Chondrocyte (in vitro differentiated cells): ENCODE data around the gene SBF2. TPM values are rescaled to one million over a fixed set of nuclear protein-coding genes. Genes with fewer than 3 reads are reported as not detected.

Experiments
- DNase-seq: peaks from one replicate; pipeline ENCODE4 v3.0.0; 2021; ENCODE audit warnings: mixed read lengths, low spot score
- H3K27ac Mint-ChIP-seq: one replicate; pipeline ENCODE4 v1.8.0; 2021; ENCODE audit warnings: mild to moderate bottlenecking, moderate library complexity, mixed read lengths; ENCODE audit not compliant: unreplicated experiment
- H3K27me3 Mint-ChIP-seq: 2 replicates; pipeline ENCODE4 v1.8.0; 2021; ENCODE audit warnings: low read depth, mixed read lengths
- H3K36me3 Mint-ChIP-seq: 2 replicates; pipeline ENCODE4 v1.8.0; 2021; ENCODE audit warnings: low read depth, mixed read lengths
- H3K4me1 Mint-ChIP-seq: 2 replicates; pipeline ENCODE4 v1.8.0; 2021; ENCODE audit warnings: low read depth, mild to moderate bottlenecking, mixed read lengths
- H3K4me3 Mint-ChIP-seq: one replicate; pipeline ENCODE4 v1.8.0; 2021; ENCODE audit warnings: mild to moderate bottlenecking, moderate library complexity, mixed read lengths; ENCODE audit not compliant: unreplicated experiment
- H3K9me3 Mint-ChIP-seq: 2 replicates; pipeline ENCODE4 v1.8.0; 2021; ENCODE audit warnings: low read depth, mixed read lengths
- CTCF ChIP-seq: fragments of 200-600 bp; sonication (generic); IDR thresholded peaks from 2 replicates; pipeline ENCODE4 v1.5.0; 2021; ENCODE audit warnings: antibody characterized with exemption, mild to moderate bottlenecking, moderate library complexity
- total RNA-seq: library from RNA; stranded (reverse); gene quantifications from 3 replicates; pipeline ENCODE4 v1.2.1, GENCODE V29; 2021

SBF2 gene
- total RNA-seq, 1 donor from 2014 or later: 44.5 TPM

DNA sequence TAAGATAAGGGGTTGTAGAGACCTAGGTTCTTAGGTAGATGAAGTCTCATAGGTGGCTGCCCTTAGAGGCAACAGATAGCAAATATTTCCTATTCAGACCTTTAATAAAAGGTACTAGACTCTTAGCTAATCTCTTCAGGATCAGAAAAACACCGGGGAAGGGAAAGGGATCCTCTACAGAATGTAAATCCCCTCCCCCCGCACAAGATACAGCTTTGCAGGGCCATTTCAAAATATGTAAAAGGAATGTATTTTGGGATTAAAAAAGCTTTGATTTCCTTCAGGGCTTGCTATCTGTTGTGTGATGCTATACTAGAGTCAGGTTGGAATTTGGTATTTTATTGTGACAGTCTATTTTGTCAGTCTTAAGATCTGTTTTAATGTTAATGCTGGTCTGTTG is 517.0 kb downstream of the SBF2 start:
- DNase-seq: no peak
- H3K36me3 Mint-ChIP-seq: peaks cover 19% of the 10 kb centered on the region
- H3K27me3 Mint-ChIP-seq: no peaks in the 10 kb centered on the region
- TF ChIP-seq CTCF: no peak
- H3K9me3 Mint-ChIP-seq: no peaks in the 10 kb centered on the region
- peaks cover 27% of the 10 kb centered on the region for H3K4me1 Mint-ChIP-seq
- no peak overlapping the region for H3K27ac Mint-ChIP-seq
- H3K4me3 Mint-ChIP-seq: no peak overlapping the region

DNA sequence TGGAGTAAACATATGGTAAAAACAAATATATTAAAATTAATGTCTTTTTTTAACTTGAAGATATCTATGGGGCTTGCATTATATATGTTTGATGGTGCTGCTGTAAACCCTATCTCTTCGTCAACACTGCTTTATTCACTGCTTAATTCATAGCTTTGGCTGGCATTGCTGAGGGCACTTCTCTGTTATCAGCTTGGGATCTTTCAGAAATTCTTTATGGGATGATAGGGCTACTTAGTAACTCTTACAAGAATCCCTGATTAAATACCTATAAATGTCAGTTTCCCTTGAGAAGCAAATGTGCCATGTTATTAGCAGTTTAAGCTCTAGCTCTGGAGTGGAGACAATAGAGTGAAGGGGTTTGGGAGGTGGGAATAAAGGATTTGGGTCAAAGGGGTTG is 517.8 kb downstream of the SBF2 start:
- no peak for DNase-seq
- H3K4me3 Mint-ChIP-seq: no peak overlapping the region
- H3K27ac Mint-ChIP-seq: no peak overlapping the region
- no peaks in the 10 kb centered on the region for H3K9me3 Mint-ChIP-seq
- no peak for TF ChIP-seq CTCF
- H3K27me3 Mint-ChIP-seq: no peaks in the 10 kb centered on the region
- peaks cover 12% of the 10 kb centered on the region for H3K36me3 Mint-ChIP-seq
- peaks cover 33% of the 10 kb centered on the region for H3K4me1 Mint-ChIP-seq

DNA sequence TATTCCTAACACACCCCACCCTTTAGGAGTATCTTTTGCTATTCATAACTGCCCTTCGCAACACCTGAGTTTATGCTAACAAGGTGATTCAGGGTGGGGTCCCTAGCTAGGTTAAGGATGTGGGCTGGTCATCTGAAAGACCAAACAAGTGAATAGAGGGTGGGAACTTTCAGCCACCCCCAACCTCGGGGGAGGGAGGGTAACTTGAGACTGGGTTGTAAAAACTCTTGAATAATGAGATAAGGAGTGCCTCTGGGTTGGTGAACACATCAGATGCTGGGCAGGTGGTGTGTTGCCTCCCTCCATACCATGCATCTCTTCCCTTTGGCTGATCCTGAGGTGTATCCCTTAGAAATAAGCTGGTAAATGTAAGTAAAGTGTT is 518.6 kb downstream of the SBF2 start:
- Mint-ChIP-seq H3K27me3 (no peaks in the 10 kb centered on the region), H3K36me3 (peaks cover 7% of the 10 kb centered on the region), H3K9me3 (no peaks in the 10 kb centered on the region), H3K4me3 (no peak overlapping the region), H3K27ac (no peak overlapping the region), H3K4me1 (peaks cover 37% of the 10 kb centered on the region)
- no peak for TF ChIP-seq CTCF
- DNase-seq: no peak

DNA sequence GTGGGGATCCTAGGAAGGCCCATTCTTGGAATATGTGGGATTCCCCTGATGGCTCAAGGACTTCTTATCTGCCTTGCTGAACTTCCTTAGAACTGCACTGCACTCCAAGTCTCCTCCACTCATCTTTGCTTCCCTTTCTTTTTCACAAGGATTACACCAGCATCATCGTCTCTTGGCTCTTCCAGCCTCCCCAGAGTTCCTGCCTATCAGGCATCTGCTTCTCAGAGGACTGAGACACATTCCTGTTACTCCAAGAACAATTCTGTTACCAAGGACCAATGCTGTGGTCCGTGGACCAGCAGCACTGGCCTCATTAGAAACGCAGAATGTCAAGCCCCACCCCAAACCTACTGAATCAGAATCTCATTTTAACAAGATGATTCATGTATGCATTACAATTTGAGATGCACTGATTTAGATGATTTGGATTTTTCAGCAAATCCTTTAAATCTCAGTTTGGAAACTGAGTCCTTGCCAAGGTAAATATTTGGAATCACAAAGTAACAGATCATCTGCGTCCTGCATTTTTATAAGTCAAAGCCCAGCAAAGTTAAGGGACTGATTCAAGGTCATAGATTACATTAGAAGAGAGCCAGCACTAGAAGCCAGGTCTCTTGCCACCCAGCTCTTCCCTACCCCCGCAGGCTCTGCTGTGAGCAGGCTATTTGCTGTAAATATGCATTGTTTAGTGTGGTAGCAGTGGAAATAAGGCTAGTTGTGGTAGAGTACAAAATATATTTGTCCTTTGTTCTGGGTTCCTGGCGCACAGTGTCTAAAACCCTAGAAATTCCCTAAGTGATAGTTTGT is 519.2 kb downstream of the SBF2 start:
- Mint-ChIP-seq H3K27ac (peak overlapping the region; percentile 68), H3K4me3 (no peak overlapping the region), H3K27me3 (no peaks in the 10 kb centered on the region), H3K4me1 (peaks cover 37% of the 10 kb centered on the region), H3K9me3 (no peaks in the 10 kb centered on the region), H3K36me3 (peaks cover 2% of the 10 kb centered on the region)
- DNase-seq: no peak
- TF ChIP-seq CTCF: no peak

DNA sequence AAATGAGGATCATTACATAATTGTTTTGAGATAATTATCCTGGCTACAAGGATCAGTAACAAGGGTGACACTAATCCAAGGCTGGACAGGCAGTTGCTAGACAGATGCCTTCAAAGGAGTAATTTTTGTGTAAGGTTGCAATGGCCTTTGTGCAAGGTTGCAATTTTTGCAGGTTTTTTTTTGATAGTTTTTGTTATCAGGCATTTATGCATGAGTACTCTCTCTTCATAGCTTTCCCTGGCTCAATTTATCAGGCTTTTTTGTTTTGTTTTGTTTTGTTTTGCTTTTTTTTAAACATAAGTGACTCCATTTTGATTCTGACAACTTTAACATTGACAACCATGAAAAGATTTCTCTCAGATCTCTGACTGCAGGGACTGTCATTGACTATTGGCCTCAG is 519.9 kb downstream of the SBF2 start:
- Mint-ChIP-seq H3K4me1 (peaks cover 37% of the 10 kb centered on the region), H3K9me3 (no peaks in the 10 kb centered on the region), H3K27ac (peak overlapping the region; percentile 68), H3K4me3 (no peak overlapping the region), H3K36me3 (no peaks in the 10 kb centered on the region), H3K27me3 (no peaks in the 10 kb centered on the region)
- no peak for TF ChIP-seq CTCF
- DNase-seq: no peak
